ENCODE results near the gene PGPEP1.
"Not testable (repeated sequence)": the region's sequence is repeated elsewhere in the genome, so short reads cannot be mapped to it uniquely, and the experiment has no call there.

Gene PGPEP1

GRCh38 chr19:18368504-18369222, 28.3 kb downstream of the PGPEP1 start:
- DNase-seq, result no peak

GRCh38 chr19:18373407-18373891, 33.1 kb downstream of the PGPEP1 start:
- no peak for DNase-seq

- peak; percentile 85 for DNase-seq
These were observed 33.7 kb downstream of the PGPEP1 start for GRCh38 chr19:18373892-18374629.

- no peak for DNase-seq
These were observed 36.6 kb downstream of the PGPEP1 start for GRCh38 chr19:18377026-18377425.

GRCh38 chr19:18379803-18380747, 39.7 kb downstream of the PGPEP1 start:
- DNase-seq, result no peak

GRCh38 chr19:18380843-18381242, 40.4 kb downstream of the PGPEP1 start:
- DNase-seq, result no peak

- DNase-seq, result not testable (repeated sequence)
These were observed 43.2 kb downstream of the PGPEP1 start for GRCh38 chr19:18383622-18384021.

GRCh38 chr19:18384775-18385174, 44.4 kb downstream of the PGPEP1 start:
- DNase-seq, result no peak

GRCh38 chr19:18385359-18385674, 44.9 kb downstream of the PGPEP1 start:
- no peak for DNase-seq

- no peak for DNase-seq
These were observed 45.5 kb downstream of the PGPEP1 start, which contains the start of gene GDF15 for GRCh38 chr19:18385675-18386542. Gene GDF15, plus strand, starts transcription at chr19:18386158. Its CDS starts 32 bp downstream, at chr19:18386190.

GRCh38 chr19:18386543-18387271, 46.3 kb downstream of the PGPEP1 start:
- DNase-seq, result no peak

GRCh38 chr19:18388100-18388959, 47.9 kb downstream of the PGPEP1 start:
- peak; percentile 70 for DNase-seq

- no peak for DNase-seq
These were observed 48.7 kb downstream of the PGPEP1 start for GRCh38 chr19:18388960-18389725.

- no peak for DNase-seq
These were observed 49.3 kb downstream of the PGPEP1 start for GRCh38 chr19:18389726-18390064.

- DNase-seq, result no peak
These were observed 49.9 kb downstream of the PGPEP1 start for GRCh38 chr19:18390065-18390907.

GRCh38 chr19:18391509-18392075, 51.2 kb downstream of the PGPEP1 start:
- DNase-seq, result no peak

- no peak for DNase-seq
These were observed 52.0 kb downstream of the PGPEP1 start for GRCh38 chr19:18392417-18392816.

- DNase-seq, result no peak
These were observed 52.5 kb downstream of the PGPEP1 start for GRCh38 chr19:18392926-18393325.

Data from KG1 (cell line).